GM19240 (cell line): ENCODE measurements around the gene TPCN1.

ENCODE experiments used
- DNase-seq: peaks from one replicate; pipeline ENCODE4 v3.0.0; 2011; ENCODE audit warnings: low spot score; ENCODE audit not compliant: insufficient read length

The TPCN1 gene

DNA sequence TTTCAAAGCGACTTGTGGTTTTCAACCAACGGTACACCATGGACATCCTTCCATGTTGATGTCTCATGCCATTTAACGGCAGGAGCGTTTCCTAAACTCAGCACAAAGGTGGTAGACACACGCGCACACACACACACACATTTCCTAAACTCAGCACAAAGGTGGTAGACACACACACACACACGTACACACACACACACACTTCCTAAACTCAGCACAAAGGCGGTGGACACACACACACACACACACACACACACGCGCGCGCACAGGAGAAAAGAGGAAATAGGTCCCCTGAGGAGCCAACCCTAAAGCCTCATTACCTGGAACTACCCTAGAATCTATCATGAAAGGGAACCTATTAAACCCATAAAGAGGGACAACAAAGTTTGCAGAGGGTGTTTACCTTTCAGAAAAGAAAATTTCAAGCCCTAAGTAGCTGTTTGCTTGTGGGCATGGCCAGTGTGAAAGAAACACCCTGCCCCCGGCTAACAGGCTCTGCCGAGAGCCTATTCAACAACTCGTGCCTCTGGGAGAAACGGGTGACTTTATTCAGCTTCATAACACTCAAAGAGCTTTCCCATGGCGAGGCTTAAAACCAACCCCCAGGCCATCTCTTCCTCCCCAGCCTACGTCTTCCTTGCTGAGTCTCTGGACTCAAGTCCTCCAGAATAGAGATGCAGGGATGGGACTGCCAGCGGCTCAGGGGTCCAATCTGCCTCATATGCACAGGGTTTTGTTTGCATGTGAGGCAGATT, 81.8 kb downstream of the TPCN1 start:
- DNase-seq: no peak

GRCh38 chr12:113305281-113305856, 84.1 kb downstream of the TPCN1 start:
- no peak for DNase-seq

DNA sequence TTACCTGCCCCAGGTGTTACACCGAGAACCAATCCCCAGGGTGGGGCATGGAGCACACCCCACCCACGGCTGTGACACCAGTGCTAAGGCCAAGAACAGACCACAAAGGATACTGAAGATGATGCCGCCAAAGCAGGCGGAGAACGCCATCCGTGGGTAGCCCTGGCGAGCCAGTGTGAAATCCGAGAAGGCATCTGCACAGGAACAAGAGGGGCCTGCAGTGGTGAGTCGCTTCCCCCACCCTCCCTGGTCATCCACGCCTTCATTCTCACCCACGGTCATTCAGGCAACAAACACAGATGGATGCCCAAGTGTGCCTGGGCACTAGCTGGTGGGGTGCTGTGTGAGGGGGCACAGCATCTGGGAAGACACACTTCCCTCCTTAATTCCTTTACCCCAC, 85.1 kb downstream of the TPCN1 start:
- DNase-seq: no peak

DNA sequence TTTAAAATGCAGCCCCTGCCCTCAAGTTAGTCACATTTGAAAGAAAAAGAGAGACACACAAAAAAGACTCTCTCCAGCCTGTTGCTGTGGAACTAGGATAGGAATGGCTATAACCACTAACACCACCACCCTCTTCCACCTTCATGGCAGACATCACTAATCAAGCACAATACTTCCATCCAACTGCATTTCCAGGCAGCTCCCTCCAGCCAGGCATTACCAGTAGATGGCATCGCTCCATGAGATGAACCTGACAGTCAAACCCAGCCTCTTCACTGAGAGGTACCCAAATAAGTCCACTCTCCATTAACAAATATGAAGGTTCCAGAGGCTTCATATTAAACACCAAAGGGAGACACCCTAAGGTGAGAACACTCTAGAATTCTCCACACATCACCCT, 89.2 kb downstream of the TPCN1 start:
- no peak for DNase-seq

GRCh38 chr12:113314121-113314529, 92.9 kb downstream of the TPCN1 start:
- DNase-seq: no peak

- DNase-seq: no peak
Measured at GRCh38 chr12:113315358-113315757, 94.1 kb downstream of the TPCN1 start.

- DNase-seq: no peak
Measured at GRCh38 chr12:113316155-113316554, 94.9 kb downstream of the TPCN1 start.

DNA sequence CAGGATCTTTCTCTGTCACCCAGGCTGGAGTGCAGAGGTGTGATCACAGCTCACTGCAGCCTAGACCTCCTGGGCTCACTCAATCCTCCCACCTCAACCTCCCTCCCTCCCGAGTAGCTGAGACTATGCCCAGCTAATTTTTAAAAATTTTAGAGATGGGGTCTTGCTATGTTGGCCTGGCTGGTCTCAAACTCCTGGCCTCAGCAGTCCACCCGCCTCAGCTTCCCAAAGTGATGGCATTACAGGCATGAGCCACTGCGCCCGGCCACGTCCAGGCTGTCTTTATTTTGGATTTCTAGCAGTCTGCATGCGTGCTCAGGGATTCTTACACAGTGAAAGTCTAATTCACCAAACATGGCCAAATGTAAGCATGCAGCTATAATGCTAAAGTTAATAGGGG, 95.9 kb downstream of the TPCN1 start:
- no peak for DNase-seq

GRCh38 chr12:113318046-113318656, 96.9 kb downstream of the TPCN1 start:
- no peak for DNase-seq

DNA sequence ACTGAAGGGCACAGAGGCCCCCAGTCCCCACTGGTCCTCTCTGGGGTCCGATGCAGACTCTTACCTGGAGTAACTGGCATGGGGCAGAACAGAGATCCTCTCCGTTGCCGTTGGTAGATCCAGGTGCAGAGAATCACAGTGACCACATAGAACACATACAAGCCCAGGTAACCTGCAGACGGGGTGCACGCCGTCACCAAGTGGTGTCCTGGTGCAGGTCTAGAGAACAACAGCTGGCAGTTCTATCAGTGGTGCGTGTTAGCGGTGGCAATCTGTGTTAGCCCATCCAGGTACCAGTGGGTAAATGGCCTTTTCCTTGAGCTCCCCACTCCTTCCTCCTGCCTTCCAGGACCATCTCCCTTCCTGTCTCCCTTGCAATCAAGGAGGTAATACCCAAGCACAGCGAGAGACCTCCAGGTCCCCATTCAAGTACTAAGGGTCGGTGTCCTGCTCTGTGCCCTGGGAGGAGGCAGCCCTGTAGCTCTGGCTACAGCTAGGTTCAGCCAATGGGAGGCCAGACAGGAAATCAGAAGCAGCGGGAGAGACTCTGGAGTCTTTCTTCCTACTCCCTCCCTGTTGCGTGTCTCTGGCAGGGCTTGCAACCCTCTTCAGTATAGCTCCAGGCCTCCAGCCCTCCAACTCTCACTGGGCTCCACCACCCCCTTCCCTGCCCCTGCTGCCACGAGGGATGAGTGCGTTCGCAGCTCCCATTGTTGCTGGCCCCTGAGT, 97.8 kb downstream of the TPCN1 start:
- DNase-seq: no peak

DNA sequence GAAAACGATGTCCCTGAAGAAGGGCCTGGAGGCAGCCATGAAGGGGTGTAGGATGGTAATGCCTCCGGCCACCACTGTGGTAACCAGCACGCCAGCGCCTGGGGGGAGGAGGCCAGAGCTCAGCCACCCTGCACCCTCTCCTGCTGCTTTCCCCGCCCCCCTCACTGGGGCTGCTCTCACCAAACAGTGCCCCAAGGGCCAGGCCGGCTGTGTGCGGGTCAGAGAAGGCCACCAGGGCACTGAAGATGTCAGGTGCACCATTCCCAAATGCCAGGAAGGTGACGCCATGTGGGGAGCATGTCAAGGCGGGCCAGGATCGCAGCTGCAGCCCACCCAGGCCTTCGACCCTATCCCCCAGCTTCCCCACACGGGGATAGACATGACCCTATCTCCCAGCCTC, 99.1 kb downstream of the TPCN1 start:
- DNase-seq: no peak

DNA sequence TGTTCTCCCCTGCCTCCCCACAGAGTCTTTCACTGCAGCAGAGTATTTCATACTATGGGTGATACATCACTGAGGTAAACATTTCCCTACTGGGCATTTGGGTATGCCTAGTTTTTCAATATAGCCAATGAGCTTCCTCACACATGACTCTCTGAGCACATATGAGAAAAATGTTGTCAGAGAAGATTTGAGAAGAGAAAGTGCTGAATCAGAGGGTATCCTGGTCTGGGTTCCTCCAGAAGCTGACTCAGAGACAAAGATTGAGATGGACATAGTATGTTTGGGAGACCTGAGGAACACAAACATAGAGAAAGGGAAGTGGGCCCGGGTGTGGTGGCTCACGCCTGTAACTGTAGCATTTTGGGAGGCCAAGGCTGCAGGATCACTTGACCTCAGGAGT, 101.1 kb downstream of the TPCN1 start:
- DNase-seq: no peak

DNA sequence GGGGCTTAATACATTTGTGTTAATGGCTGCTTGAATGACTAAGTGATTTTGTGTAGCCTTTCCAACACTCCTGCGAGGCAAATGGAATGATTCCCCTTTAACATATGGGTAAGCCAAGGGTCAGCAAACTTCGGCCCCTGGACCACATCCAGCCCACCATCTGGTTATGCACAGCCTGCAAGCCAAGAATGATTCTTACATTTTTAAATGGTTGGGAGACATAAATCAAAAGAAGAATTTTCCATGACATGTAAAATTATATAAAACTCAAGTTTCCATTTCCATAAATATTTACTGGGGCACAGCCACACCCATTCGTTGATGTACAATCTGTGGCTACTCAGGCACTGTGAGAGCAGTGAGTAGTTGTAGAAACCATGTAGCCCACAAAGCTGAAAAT, 104.7 kb downstream of the TPCN1 start:
- no peak for DNase-seq

- DNase-seq: no peak
Measured at GRCh38 chr12:113326775-113327395, 105.6 kb downstream of the TPCN1 start.

DNA sequence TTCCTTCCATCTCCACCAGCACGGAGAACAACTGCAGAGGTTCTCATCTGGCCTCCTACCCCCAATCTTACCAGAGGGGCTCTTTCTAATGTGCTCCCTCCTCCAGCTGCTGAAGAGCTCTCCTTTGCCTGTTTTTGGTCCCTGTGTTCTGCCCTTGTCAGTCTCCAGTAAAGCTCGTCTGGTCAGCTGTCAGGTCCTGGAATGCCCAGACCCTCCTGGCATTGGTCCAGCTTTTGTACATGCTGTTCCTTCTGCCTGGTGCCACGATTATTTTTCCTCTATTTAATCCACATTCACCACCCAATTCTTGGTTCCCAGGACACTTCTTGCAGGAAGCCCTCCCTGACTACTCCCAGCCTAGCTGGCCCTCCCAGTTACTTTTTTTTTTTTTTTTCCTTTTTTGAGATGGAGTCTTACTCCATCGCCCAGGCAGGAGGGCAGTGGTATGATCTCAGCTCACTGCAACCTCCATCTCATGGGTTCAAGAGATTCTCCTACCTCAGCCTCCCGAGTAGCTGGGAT, 107.2 kb downstream of the TPCN1 start:
- DNase-seq: no peak

DNA sequence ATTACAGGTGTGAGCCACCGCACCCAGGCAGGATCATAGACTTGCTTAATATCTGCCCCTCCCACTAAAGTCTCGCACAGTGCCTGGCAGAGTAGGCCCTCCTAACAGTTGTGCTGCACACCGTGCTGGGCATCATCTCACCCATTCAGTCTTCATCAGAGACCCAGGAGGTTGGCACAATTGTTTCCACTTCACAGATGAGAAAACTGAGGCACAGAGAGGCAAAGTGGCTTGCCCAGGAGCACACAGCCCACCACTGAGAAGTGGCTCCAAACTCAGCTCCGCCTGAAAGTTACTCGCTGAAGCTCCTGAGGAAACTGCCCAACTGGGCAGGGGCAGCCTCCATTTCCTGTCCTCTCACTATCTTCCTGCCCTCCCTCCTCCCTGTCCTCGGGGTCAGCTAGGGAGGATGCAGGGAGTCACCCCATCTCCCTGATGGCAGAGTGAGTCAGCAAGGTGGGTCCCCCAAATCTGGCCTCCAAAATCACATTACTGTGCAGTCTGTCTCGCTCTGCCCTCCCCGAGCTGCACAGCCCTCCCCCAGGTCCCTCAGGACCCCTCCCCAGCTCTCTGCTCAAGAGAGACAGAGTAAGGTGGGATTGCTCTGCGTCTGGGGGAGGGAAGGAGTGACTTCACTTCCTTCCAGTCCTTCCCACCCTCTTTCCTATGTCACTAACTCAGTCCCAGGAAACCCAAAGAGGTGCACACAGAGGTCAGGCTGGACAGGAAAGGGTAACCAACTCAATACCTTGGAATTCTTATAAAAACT, 107.9 kb downstream of the TPCN1 start:
- no peak for DNase-seq

- no peak for DNase-seq
Measured at GRCh38 chr12:113329791-113330417, 108.6 kb downstream of the TPCN1 start.

GRCh38 chr12:113330505-113330904, 109.2 kb downstream of the TPCN1 start:
- no peak for DNase-seq

- no peak for DNase-seq
Measured at GRCh38 chr12:113332688-113333417, 111.6 kb downstream of the TPCN1 start.

GRCh38 chr12:113333418-113333750, 112.1 kb downstream of the TPCN1 start:
- no peak for DNase-seq
